ENCODE measurements around the gene MARK3. TPM values are rescaled to one million over a fixed set of nuclear protein-coding genes. Genes with fewer than 3 reads are reported as not detected.

MARK3 gene
- total RNA-seq, 2 donors from 2014 or later = 87.2 to 147 TPM

DNA sequence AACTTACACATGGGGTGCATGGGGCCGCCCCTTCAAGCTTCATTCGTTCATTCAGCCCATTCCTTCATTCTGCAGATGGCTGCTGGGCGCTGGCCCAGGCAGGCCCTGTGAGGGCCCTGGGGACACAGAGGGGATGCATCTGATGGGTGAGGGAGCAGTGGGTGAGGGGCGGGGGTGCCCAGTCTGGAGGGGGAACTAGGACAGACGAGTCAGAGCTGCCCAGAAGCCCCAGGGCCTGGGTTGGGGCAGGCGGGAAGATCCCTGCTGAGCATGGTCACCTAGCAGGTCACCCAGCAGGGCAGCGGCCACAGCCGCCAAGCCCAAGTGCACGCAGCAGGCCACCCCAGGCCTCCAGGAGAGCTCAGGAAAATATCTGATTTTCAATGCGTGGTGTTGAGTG, 157.9 kb downstream of the MARK3 start:
- H3K9me3 ChIP-seq = no peaks in the 10 kb centered on the region

DNA sequence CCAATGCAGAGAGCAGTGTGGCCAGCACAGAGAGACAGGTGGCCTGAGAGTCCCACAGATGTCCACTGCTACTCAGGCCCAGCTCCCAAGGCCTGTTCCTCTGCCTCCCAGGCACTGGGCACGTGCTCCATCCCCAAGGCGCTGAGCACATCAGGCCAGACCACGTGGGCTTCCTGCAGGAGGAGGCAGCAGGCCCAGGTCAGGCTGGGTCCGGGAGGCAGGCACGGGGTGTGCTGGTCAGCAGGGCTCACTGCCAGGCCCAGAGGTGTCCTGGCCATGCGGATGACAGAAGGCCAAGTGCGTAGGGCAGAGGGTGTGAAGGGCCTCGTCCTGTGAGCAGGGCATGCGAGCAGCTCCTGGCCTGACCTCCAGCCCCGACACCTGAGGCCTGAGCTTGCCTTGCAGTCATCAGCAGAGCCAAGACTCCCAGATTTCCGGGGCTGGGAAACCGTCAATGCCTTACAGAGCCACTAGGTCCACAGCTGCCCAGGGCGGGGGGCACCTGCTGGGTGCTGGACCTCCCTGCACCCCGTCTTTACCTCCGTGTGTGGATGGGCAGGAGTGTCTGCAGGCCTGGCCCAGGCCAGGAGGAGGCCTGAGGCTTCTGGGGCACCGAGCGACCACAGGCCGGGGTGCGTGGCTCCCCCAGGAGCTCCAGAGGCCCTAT, 158.6 kb downstream of the MARK3 start:
- no peaks in the 10 kb centered on the region for H3K9me3 ChIP-seq
- ATAC-seq = no peak
- H3K27me3 ChIP-seq = no peaks in the 10 kb centered on the region
- no peaks in the 10 kb centered on the region for H3K36me3 ChIP-seq (replicated peaks in 1 of 2; ENCODE audit: insufficient read depth in 1 of 2, low read depth in 2 of 2)
- no peak for TF ChIP-seq POLR2A (IDR thresholded peaks at IDR 0.05)
- TF ChIP-seq, protein P1, sequence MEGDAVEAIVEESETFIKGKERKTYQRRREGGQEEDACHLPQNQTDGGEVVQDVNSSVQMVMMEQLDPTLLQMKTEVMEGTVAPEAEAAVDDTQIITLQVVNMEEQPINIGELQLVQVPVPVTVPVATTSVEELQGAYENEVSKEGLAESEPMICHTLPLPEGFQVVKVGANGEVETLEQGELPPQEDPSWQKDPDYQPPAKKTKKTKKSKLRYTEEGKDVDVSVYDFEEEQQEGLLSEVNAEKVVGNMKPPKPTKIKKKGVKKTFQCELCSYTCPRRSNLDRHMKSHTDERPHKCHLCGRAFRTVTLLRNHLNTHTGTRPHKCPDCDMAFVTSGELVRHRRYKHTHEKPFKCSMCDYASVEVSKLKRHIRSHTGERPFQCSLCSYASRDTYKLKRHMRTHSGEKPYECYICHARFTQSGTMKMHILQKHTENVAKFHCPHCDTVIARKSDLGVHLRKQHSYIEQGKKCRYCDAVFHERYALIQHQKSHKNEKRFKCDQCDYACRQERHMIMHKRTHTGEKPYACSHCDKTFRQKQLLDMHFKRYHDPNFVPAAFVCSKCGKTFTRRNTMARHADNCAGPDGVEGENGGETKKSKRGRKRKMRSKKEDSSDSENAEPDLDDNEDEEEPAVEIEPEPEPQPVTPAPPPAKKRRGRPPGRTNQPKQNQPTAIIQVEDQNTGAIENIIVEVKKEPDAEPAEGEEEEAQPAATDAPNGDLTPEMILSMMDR (IDR thresholded peaks at IDR 0.05) = no peak
- DNase-seq = no peak
- peaks cover 37% of the 10 kb centered on the region for H3K4me1 ChIP-seq
- intact Hi-C loops (cut with DNase I) = no loop called here
- no peak overlapping the region for H3K4me3 ChIP-seq
- WGBS, 2 donors = 60 to 82% methylated on average over 1 to 13 of the region's 19 CpGs
- no peak overlapping the region for H3K27ac ChIP-seq

More for the DNA sequence above, 157.9 kb downstream of the MARK3 start:
- Histone ChIP-seq H3K36me3 (replicated peaks in 1 of 2; ENCODE audit: insufficient read depth in 1 of 2, low read depth in 2 of 2) (no peaks in the 10 kb centered on the region), H3K27me3 (no peaks in the 10 kb centered on the region), H3K4me3 (no peak overlapping the region), H3K27ac (no peak overlapping the region), H3K4me1 (peaks cover 44% of the 10 kb centered on the region)
- 64 to 73% methylated on average over 6 to 7 of the region's 10 CpGs for whole genome bisulfite sequencing, 2 donors
- no peak for ATAC-seq
- no peak for DNase-seq
- no peak for TF ChIP-seq POLR2A (IDR thresholded peaks at IDR 0.05)
- TF ChIP-seq, protein P1 (IDR thresholded peaks at IDR 0.05) = no peak
- intact Hi-C loops (cut with DNase I) = no loop called here

DNA sequence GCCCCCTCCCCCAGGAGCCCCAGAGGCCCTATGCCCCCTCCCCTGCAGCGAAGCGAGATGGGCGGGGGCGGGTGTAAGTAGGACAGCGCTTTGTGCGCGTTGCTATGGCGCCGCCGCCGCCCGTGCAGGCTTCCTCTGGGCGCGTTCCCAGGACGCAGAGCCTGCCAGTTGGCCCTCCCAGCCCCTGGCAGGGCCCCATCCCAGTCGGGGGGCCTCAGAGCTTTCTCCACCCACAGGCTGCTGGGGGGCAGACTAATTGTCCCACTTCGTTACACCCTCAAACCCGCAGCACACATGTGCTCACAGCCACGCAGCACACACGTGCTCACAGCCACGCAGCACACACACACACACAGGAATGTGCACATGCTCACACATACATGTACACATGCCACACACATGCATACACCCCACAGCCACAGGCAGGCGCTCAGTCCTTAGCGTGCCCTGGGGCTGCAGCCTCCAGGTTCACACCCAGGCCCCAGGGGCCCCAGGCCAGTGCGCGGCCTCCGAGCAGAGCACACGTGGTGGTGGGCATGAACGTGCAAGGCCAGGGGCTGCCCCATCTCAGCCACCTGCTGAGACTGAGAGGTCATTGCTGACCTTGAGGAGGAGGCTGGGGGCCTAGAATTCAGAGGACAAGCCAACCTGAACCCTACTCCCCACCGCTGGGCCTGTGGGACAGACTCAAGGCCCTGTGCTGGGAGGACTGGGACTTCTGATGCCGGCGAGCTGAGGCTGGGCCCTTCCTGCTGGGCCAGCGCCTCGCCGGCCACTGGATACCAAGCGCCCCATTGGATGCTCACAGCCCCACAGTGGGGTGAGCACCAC, 159.4 kb downstream of the MARK3 start:
- 78 to 93% methylated on average over 3 to 22 of the region's 35 CpGs for WGBS, 2 donors
- H3K4me1 ChIP-seq = peaks cover 41% of the 10 kb centered on the region
- DNase-seq = no peak

DNA sequence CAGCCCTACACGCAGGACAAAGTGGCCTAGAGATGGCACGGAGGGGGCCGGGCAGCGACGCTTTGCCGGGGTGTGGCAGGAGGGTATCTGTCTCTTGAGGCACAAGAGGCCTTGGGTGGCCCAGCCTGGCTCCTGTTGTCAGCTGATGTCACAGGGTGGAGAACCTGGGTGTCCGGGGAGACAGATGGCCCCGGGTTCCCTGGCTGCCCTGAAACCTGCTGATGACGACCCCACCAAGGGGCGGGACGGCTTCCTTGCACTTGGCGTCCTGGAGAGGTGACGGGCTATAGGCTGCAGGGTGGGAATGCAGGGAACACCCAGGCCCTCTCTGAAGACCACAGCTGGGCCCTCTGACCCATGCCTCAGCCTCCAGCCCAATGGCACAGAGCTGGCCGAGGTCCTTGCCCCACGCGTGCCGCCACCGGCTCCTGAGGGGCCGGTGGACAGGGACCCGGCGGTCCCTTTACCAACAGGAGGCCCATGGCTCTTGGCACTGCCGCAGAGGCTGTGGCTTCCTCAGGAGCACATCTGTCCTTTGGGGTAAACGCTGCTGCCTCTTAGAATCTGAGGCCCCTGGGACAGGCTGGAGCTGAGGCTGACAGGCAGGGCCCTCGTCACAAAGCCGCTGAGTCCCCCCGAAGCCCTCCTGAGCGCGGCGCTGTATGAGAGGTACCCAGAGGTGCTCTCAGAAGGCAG, 160.2 kb downstream of the MARK3 start:
- no peak overlapping the region for H3K27ac ChIP-seq
- 62 to 91% methylated on average over 3 to 27 of the region's 29 CpGs for WGBS, 2 donors
- TF ChIP-seq POLR2A (IDR thresholded peaks at IDR 0.05) = no peak
- no peak for DNase-seq
- no peak for ATAC-seq
- H3K36me3 ChIP-seq (replicated peaks in 1 of 2; ENCODE audit: insufficient read depth in 1 of 2, low read depth in 2 of 2) = no peaks in the 10 kb centered on the region
- H3K9me3 ChIP-seq = no peaks in the 10 kb centered on the region
- H3K4me1 ChIP-seq = peaks cover 45% of the 10 kb centered on the region
- H3K27me3 ChIP-seq = no peaks in the 10 kb centered on the region
- H3K4me3 ChIP-seq = no peak overlapping the region
- intact Hi-C loops (cut with DNase I) = no loop called here

More for the DNA sequence above, 159.4 kb downstream of the MARK3 start:
- H3K4me3 ChIP-seq = no peak overlapping the region
- intact Hi-C loops (cut with DNase I) = no loop called here
- TF ChIP-seq POLR2A (IDR thresholded peaks at IDR 0.05) = no peak
- TF ChIP-seq, protein P1 (IDR thresholded peaks at IDR 0.05) = no peak
- no peaks in the 10 kb centered on the region for H3K9me3 ChIP-seq
- H3K36me3 ChIP-seq (replicated peaks in 1 of 2; ENCODE audit: insufficient read depth in 1 of 2, low read depth in 2 of 2) = no peaks in the 10 kb centered on the region
- H3K27me3 ChIP-seq = no peaks in the 10 kb centered on the region
- no peak for ATAC-seq
- no peak overlapping the region for H3K27ac ChIP-seq
